Activated gamma-delta T cell treated with Interleukin-2 at 50 U/mL for 16 hours (primary cell): ENCODE measurements around the gene HYPK.
"Not testable (repeated sequence)": the region's sequence is repeated elsewhere in the genome, so short reads cannot be mapped to it uniquely, and the experiment has no call there.

Experiments used
- DNase-seq: peaks from one replicate; pipeline ENCODE4 v3.0.0-alpha.2; 2020

HYPK gene

GRCh38 chr15:43796566-43796965 is 3.8 kb upstream of the HYPK start:
- DNase-seq = no peak

GRCh38 chr15:43799209-43799944 is 1.0 kb upstream of the HYPK start:
- DNase-seq = no peak

- no peak for DNase-seq
Observed at GRCh38 chr15:43799945-43800285, 484 bp upstream of the HYPK start, which contains the start of gene SERINC4. TSS of gene SERINC4 (minus strand) at chr15:43800220. CDS start at chr15:43799986, 234 bp downstream.

GRCh38 chr15:43802676-43803075 is 2.3 kb downstream of the HYPK start:
- DNase-seq = not testable (repeated sequence)

- no peak for DNase-seq
Observed at GRCh38 chr15:43808435-43808950, 8.1 kb downstream of the HYPK start.

- DNase-seq = no peak
Observed at GRCh38 chr15:43808960-43809678, 8.7 kb downstream of the HYPK start.

GRCh38 chr15:43815064-43815463 is 14.7 kb downstream of the HYPK start:
- DNase-seq = not testable (repeated sequence)

- no peak for DNase-seq
Observed at GRCh38 chr15:43821505-43821904, 21.1 kb downstream of the HYPK start.

- DNase-seq = peak; percentile 89
Observed at GRCh38 chr15:43824302-43825246, 24.2 kb downstream of the HYPK start, which contains the start of gene MFAP1. TSS of gene MFAP1 (minus strand) at chr15:43824690. CDS start at chr15:43824569, 121 bp downstream.

- DNase-seq = not testable (repeated sequence)
Observed at GRCh38 chr15:43825305-43825704, 24.9 kb downstream of the HYPK start.

- no peak for DNase-seq
Observed at GRCh38 chr15:43826029-43826507, 25.7 kb downstream of the HYPK start.

GRCh38 chr15:43826508-43827341 is 26.3 kb downstream of the HYPK start, which contains the start of gene WDR76:
TSS of gene WDR76 (plus strand) at chr15:43827002. CDS start at chr15:43827033, 31 bp downstream.
- peak; percentile 64 for DNase-seq

- DNase-seq = no peak
Observed at GRCh38 chr15:43828061-43828657, 27.8 kb downstream of the HYPK start.

- DNase-seq = not testable (repeated sequence)
Observed at GRCh38 chr15:43829951-43830540, 29.6 kb downstream of the HYPK start.

- DNase-seq = not testable (repeated sequence)
Observed at GRCh38 chr15:43830691-43831275, 30.4 kb downstream of the HYPK start.

- not testable (repeated sequence) for DNase-seq
Observed at GRCh38 chr15:43831519-43832052, 31.2 kb downstream of the HYPK start.

- DNase-seq = not testable (repeated sequence)
Observed at GRCh38 chr15:43832485-43832884, 32.1 kb downstream of the HYPK start.

GRCh38 chr15:43845421-43845820 is 45.0 kb downstream of the HYPK start:
- DNase-seq = no peak

- no peak for DNase-seq
Observed at GRCh38 chr15:43851251-43851650, 50.9 kb downstream of the HYPK start.

- DNase-seq = no peak
Observed at GRCh38 chr15:43852607-43853006, 52.2 kb downstream of the HYPK start.
